Activated gamma-delta T cell treated with Interleukin-2 at 50 U/mL for 16 hours (primary cell): ENCODE results near the gene TMEM19.
"Not testable (repeated sequence)": the region's sequence is repeated elsewhere in the genome, so short reads cannot be mapped to it uniquely, and the experiment has no call there.

Source experiments
- DNase-seq: peaks from one replicate; pipeline ENCODE4 v3.0.0-alpha.2; 2020

Gene TMEM19

DNA sequence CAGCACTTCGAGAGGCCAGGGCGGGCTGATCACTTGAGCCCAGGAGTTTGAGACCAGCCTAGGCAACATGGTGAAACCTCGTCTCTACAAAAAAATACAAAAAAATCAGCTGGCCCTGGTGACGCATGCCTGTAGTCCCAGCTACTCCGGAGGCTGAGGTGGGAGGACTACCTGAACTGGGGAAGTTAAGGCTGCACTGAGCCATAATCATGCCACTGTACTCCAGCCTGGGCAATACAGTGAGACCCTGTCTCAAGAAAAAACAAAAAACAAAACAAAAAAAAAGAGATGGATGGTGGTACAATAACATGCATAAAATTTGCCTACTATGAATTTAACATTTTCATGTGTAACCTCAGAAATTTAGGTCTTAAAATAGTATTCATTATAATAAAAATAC is 19.6 kb upstream of the TMEM19 start:
- no peak for DNase-seq

DNA sequence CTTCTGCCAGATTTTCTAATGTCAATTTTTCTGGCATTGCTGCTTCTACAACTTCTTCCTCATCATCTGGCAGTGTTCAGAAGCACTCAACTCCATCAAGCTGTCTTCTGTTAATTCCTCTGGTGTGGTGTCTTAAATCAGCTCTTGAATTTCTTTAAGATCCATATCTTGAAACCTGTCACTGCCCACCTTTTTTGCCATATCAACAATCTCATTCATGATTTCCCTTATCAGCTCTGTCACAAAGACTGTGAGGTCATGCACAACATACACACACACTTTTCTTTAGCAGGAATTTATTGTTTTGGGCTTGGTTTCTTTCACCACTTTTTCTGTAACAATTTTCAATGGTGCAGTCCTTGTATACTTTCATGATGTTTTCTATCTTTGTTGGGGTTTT is 14.6 kb upstream of the TMEM19 start:
- DNase-seq = no peak

DNA sequence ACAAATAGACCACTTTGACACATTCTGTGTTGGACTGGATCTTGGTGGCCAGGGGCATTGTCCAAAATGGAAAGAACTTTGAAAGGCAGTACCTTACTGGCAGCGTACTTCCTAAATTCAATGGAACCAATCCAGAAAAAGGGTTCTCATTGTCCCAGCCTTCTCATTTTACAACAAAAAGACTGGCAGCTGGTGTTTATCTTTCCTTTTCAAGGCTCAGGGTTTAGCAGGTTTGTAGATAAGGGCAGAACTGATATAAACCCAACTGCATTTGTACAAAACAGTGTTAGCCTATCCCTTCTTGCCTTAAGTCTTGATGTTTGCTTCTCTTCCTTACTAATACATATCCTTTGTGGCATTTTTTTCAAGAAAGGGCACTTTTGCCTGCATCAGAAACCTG is 14.1 kb upstream of the TMEM19 start:
- no peak for DNase-seq

DNA sequence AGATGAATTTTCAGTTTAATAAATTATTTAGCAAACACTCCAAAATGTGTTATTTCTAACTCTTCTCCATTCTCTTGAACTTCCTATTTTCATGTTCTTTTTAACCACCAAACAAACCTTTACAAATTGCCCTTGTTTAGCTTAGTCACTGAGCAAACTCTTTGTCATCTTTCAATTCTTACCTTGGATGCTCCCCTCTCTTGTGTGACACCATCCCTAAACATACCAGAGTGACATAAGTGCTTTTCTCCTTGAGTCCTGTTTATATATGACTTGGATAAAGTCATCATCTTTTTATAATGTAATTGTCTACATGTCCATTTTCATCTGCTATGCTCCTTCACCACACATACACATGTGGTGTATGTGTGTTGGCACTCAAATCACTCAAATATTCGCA is 3.4 kb upstream of the TMEM19 start:
- DNase-seq = no peak

DNA sequence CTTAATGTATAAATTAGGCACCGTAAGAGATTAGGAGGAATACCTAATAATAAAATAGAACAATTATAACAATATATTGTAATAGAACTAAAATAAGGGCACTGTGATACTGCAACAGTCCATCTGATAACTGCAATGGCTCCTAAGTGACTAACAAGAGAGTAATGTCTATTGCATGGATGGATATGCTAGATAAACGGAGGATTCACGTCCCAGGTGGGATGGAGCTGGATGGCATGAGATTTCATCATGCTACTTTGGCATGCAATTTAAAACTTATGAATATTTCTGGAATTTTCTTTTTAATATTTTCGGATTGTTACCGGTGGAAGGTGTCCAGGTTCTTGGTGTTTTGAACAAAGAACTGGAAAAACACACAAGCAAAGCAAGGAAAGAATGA is 2.2 kb upstream of the TMEM19 start:
- no peak for DNase-seq

DNA sequence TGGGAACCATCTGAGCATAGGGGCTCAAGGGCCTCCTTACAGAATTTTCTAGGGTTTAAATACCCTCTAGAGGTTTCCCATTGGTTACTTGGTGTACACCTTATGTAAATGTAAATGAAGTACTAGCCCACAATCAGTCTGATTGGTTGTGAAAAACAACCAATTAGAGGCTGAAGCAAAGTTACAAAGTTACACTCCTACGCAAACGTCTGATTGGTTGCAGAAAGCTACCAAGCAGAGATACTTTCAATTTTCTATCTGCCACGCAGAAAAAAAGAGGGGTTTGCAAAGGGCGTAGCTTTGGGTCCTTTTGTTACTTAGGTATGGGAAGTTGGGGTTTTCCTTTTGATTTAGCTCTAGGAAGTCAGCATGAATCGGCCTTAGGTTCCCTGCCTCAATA is 1.8 kb upstream of the TMEM19 start:
- DNase-seq = no peak

DNA sequence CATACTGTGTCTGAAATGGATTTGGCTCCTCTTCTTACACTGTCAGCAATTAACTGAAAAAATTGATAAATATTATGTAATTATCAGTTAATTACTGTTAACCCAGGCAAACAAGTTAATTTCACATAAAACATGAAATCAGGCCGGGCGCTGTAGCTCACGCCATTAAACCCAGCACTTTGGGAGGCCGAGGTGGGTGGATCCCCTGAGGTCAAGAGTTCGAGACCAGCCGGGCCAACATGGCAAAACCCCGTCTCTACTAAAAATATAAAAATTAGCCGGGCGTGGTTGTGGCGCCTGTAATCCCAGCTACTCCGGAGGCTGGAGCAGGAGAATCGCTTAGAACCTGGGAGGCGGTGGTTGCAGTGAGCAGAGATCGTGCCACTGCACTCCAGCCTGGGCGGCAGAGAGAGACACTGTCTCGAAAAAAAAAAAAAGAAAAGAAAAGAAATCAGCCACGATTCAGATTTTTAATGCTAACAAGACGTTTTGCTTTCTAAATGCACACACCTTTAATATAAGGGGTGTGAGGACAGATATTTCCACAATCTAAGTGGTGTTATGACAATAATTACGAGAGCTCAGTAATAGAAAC is 473 bp upstream of the TMEM19 start:
- DNase-seq = no peak

DNA sequence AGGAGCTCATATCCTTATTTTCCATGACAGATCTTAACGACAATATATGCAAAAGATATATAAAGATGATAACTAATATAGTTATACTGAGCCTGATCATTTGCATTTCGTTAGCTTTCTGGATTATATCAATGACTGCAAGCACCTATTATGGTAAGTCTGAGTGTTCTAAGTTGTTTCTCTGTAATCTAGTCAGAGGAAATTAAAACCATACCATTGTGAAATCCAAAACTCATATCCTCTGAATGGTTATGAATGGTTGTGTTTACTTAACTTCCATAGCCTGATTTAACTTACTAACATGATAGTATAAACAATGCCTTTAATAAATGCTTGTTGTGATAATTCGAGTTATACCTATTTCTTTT is 760 bp downstream of the TMEM19 start:
- DNase-seq = no peak

DNA sequence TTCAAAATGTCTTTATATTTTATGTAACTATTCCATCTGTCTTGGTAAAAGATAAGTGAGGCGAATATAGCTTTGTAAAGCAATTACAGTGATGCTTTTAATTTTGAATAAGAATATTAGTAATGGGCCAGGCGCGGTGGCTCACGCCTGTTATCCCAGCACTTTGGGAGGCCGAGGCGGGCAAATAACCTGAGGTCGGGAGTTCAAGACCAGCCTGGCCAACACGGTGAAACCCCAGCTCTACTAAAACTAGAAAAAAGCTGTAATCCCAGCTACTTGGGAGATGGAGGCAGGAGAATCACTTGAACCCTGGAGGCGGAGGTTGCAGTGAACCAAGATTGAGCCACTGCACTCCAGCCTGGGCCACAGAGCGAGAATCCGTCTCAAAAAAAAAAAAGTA is 1.3 kb downstream of the TMEM19 start:
- DNase-seq = not testable (repeated sequence)

DNA sequence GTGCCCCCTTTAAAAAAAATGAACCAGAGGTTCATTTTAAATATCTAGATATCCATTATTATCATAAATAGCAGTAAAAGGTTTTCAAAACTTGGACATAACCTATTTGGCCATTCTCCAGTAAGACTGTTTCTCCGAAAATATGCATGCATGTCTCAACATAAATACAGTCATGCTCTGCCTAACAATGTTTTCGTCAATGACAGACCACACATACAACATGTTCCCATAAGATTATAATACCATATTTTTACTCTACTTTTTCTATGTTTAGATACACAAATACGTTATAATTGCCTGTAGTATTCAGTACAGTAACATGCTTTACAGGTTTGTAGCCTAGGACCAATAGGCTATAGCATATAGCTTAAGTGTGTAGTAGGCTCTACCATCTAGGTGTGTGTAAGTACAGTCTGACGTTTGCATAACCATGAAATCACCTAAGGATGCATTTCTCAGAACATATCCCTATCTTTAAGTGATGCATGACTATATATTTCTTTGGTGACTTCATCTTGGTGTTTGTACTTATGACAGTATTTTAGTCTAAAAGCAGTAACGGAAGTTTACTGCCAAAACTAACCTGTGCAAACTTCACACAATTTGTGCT is 3.2 kb downstream of the TMEM19 start:
- no peak for DNase-seq

DNA sequence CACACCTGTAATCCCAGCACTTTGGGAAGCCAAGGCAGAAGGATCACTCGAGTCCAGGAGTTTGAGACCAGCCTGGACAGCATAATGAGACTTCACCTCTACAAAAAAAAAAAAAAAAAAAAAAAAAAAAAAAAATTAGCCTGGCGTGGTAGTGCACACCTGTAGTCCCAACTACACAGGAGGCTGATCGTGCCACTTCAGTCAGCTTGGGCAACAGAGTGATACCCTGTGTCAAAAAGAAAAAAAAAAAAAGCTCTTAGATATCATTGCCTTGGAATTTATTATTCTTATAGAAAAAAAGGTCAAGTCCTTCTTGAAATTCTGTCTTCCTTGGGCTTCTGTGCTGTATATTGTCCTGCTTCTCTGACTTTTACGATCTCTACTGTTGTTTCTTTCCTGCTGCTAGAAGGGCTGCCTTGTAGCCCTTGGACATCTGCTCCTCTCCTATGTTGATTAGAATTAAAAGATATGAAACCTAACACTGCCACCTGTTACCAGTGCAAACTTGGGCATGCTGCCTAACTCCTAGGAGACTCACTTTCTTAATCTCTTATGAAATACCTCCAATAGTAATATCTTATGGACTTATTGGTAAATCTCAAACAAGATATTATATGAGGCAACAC is 5.7 kb downstream of the TMEM19 start:
- DNase-seq = no peak

DNA sequence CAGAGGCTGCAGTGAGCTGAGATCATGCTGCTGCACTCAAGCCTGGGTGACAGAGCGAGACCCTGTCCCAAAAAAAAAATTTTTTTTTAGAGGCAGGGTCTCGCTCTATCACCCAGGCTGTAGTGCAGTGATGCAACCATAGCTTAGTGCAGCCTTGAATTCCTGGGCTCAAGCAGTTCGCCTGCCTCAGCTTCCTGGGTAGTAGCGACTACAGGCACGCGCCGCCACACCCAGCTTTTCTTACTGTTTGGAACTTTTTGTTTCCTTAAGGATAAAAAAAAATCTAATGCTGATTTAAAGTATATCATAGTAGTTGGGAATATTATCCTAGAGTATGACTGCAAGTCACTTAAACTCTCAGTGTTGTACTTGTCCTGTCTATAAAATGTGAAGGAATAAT is 7.2 kb downstream of the TMEM19 start:
- DNase-seq = no peak

DNA sequence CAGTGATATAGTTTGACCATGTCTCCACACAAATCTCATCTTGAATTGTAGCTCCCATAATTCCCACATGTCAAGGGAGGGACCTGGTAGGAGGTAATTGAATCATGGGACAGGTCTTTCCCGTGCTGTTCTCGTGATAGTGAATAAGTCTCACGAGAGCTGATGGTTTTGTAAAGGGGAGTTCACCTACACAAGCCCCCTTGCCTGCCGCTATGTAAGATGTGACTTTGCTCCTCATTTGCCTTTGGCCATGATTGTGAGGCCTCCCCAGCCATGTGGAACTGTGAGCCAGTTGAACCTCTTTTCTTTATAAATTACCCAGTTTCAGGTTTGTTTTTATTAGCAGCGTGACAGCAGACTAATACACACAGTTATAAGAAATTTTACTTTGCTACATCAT is 7.8 kb downstream of the TMEM19 start:
- DNase-seq = not testable (repeated sequence)

DNA sequence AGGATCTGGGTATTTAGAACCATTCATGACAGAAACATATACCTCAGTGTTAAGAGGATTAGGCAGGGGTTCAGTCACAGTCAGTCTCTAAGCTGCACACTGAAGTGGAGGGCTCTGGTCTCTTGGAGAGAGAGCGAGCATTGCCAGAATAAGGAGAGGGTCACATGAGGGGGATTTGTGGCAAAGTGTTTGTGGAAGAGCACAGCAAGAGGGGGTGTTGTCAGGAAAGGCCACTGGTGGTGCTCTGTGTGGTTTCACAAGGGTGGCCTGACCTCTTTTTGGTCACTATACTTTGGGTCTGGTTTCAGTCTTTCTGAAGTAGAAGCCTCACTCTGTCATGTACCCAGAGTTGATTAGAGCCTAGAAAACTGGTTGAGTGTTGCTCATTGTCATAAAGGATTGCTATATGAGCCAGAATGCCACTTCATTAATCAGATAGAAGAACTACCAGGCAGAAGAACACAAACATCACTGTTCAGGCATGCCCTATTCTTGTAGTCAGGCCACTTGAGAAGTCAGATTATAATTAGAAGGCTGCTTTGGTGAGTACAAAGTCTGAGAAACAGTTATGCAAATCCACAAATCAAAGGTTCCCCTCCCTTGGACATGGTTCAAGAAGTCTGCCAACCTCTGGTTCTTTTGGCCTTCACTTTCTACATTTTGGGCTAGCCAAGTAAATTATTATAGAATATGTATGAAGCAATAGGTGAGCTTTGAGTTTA is 8.4 kb downstream of the TMEM19 start:
- DNase-seq = no peak

DNA sequence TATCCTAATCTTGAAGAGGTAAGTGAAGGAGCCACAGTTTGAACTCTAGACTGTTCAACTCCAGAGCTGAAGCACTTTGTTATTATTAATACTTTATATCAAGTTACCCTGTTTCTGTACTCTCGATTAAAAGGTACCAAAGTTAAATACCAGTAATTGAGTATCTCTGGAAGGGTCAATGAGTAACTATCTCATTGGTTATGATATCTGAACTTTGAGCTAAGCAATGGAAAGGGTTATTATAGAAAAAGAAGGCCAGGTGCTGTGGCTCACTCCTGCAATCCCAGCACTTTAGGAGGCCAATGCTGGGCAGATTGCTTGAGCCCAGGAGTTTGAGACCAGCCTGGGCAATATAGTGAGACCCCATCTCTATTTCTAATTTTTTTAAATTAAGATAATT is 9.9 kb downstream of the TMEM19 start:
- DNase-seq = no peak

DNA sequence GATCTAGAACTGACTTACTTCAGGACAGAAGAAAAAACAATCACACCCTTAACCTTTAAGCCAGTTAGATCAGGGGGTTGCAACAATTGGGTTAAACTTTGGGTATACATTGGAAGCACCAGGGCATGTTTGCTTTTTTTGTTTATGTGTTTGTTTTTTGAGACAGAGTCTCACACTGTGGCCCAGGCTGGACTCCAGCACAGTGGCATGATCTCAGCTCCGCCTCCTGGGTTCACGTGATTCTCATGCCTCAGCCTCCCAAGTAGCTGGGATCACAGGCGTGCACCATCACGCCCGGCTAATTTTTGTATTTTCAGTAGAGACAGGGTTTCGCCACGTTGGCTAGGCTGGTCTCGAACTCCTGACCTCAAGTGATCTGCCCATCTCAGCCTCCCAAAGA is 16.3 kb downstream of the TMEM19 start:
- DNase-seq = not testable (repeated sequence)

DNA sequence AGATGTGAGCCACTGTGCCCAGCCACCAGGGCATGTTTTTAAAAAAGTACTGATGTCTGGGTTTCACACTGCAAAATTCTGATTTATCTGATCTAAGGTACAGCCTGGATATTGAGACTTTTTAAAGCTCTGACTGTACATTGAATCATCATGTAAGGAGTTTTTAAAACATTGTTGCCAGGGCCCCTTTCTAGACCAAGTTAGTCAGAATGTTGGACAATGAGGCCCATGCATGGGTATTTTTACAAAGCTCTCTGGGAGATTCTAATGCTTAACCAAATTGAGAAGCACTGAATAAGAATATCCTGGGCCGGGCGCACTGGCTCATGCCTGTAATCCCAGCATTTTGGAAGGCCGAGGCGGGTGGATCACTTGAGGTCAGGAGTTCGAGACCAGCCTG is 16.7 kb downstream of the TMEM19 start:
- no peak for DNase-seq

DNA sequence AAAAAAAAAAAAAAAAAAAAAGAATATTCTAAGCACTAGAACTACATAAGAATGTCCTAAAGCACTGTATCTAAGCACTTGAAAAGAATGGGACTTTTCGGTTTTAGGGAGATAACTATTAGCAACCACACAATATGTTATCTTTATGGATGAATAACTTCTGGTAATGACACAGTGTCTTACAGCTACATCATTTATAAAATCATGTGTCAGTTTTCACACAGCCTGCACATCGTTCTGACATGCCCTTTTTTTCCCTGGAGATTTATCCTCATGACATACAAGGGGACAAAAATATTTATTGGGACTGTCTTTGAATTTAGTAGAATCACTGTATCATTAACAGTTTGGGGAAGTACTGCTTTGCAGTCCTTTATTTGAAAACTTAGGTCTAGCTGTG is 17.3 kb downstream of the TMEM19 start:
- DNase-seq = no peak

DNA sequence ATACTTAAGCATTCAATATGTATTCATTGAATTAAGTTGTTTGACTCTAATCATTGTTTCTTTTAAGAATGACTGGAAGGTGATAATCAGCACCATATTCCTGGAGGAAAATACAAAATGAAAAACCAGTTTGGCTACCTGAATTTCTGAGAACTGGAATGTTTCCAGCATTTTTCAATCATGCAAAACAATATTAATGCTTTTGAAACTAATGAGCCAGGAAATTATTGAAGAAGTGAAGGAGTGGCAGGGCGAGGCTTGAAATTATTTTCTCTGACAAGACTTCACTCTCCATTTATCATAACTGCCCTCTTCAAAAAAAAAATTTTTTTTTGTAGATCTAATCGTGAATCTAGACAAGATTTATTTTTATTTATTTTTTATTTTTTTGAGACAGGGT is 19.0 kb downstream of the TMEM19 start:
- DNase-seq = no peak

DNA sequence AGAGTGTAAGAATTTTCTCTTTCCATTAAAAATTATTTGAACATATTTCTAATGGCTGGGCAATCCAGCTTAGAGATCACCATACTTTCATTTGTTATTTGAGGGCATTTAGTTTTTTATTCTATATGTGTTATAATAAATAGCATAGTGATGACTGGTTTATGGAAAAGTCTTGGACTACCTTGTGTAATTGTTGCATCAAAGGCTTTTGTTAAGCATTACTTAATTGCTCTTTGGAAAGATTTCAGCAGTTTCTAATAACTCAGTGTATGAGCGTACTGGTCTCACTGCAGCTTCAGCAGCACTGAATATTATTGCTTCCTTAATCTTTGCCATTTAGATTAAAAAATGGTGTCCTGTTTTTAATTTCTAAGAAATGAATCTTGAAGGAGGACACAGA is 22.8 kb downstream of the TMEM19 start:
- no peak for DNase-seq

DNA sequence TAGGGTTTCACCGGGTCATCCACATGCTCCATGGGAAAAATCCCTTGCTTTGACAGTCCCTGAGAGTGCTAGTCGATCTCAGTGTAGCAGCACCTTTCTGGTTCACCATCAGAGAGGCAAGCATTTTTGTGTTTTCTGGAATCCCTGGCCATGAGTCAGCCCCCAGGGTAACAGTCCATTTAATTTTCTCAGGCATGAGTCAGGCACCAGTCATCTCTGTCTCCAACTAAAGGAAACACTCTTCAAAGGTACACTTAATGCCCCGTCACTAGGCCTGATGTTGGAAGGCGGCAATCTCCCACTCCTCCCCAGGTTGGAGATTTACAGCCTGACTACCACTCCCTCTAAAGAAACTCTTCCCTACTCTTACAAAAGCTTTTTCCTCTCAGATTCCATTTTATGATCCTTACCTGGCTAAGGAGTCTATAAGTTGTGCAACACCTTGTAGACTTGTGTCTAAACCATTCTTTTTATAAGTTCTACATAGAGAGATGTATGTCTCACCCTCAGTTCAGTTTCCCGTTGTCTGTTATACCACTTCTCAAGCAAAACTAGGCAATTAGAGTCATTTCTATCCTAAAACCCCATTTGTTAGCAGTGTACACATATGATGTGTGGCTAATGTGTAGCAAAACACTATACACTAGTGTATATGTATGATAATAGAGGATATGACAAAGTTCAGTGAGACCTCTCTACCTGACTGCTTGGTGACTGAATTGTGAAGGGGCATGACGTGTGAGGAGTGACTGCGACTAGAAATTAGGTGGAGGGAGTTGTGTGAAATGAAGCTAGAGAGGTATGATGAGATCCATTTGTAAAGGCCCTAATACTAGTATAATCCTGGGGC is 24.6 kb downstream of the TMEM19 start:
- DNase-seq = no peak

DNA sequence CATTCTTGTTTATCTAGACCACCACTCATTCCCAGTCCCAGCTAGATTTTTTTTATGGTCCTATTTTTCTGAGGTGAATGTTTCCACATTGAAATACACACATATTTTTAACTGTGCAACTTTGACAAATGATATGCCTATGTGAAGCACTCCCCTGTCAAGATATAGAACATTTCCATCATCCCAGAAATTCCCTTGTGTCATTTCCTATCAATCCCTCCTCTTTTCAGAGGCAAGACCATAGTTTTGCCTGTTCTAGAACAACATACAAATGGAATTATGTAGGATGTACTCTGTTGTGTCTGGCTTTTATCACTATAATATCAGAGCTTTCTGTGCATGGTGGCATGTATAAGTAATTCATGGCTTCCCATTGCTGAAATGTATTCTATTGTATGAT is 32.7 kb downstream of the TMEM19 start:
- no peak for DNase-seq

DNA sequence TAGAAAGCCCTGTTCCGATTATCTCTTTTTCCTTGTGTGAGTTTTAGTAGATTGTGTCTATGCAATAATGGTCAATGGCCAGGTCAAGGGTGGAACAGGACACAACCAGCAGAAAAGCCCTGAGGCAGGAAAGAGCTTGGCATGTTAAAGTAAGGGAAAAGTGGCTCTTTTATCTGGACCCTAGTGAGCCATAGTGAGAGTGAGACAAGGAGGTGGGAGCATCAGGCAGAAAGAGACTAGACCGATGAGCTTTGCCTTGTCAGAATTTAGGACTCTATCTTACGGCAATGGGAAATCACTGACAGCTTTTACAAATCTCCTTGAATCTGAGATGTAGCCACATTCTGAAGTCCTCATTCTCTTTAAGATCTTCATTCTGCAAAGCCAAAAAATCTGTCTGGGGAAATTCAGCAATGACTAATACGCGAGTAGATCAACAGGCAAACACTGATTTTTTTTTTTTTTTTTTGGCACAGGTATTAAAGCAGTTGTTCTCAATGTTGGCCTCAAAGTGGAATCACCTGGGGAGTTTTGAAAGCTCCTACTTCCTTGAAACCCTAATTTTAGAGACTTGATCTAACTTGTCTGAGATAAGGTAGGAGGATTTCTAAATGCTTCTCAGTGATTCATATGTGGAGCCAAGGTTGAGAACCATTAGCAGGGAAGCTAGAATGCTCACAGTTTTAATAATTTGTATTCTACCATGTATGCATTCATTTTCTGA is 33.9 kb downstream of the TMEM19 start:
- no peak for DNase-seq
